H1 (cell line): ENCODE results near the gene STEAP1B. TPM values are rescaled to one million over a fixed set of nuclear protein-coding genes. Genes with fewer than 3 reads are reported as not detected.

Experiments
- CTCF ChIA-PET: fragments of 300-600 bp; sonication (Branson Sonifier 250); formaldehyde crosslinking; loops from one replicate; lab custom pipeline; 2021; ENCODE audit not compliant: partially characterized antibody; lab: Charles Lee
- POLR2A ChIA-PET: fragments of 300-600 bp; sonication (Branson Sonifier 250); formaldehyde crosslinking; loops from one replicate; lab custom pipeline; 2021; ENCODE audit warnings: inconsistent platforms; ENCODE audit not compliant: partially characterized antibody; lab: Charles Lee
- DNase-seq, 2 experiments: peaks; one replicate each; pipeline versions ENCODE4 v3.0.0 to v3.0.0-alpha.2; 2010 to 2022; ENCODE audit warnings: low spot score in 2 of 2, low read depth in 1 of 2, mixed read lengths in 1 of 2
- FAIRE-seq: peaks from 2 replicates; lab custom pipeline; 2011; peaks lifted over from hg19 to GRCh38; lab: Jason Lieb, UNC
- H2AFZ ChIP-seq: 2 replicates; pipeline ENCODE4 v1.8.1; 2012; ENCODE audit warnings: low read length, inconsistent platforms
- H2AK5ac ChIP-seq: 2 replicates; pipeline ENCODE4 v1.6.1; 2013; ENCODE audit warnings: low read depth, low read length
- H2BK120ac ChIP-seq: replicated peaks from 2 replicates; pipeline ENCODE3; 2013; ENCODE audit warnings: low read depth, low read length, inconsistent platforms
- H2BK12ac ChIP-seq: 2 replicates; pipeline ENCODE4 v1.6.1; 2013; ENCODE audit warnings: low read depth, low read length
- H2BK15ac ChIP-seq: 2 replicates; pipeline ENCODE4 v1.6.1; 2013; ENCODE audit warnings: low read length
- H2BK20ac ChIP-seq: 2 replicates; pipeline ENCODE4 v1.6.1; 2013; ENCODE audit warnings: low read length
- H2BK5ac ChIP-seq: 2 replicates; pipeline ENCODE4 v1.6.1; 2013; ENCODE audit warnings: low read depth, low read length
- H3K14ac ChIP-seq: 2 replicates; pipeline ENCODE4 v1.6.1; 2013; ENCODE audit warnings: inconsistent platforms; ENCODE audit not compliant: insufficient read length
- H3K18ac ChIP-seq: 2 replicates; pipeline ENCODE4 v1.6.1; 2013; ENCODE audit warnings: low read length; ENCODE audit errors: extremely low read depth
- H3K23ac ChIP-seq: 2 replicates; pipeline ENCODE4 v1.6.1; 2013; ENCODE audit warnings: inconsistent platforms; ENCODE audit not compliant: insufficient read length
- H3K23me2 ChIP-seq: 2 replicates; pipeline ENCODE4 v1.6.1; 2013; ENCODE audit warnings: low read depth, low read length
- H3K27ac ChIP-seq: 2 replicates; pipeline ENCODE4 v1.6.1; 2011; ENCODE audit warnings: low read depth, low read length, inconsistent platforms
- H3K27me3 ChIP-seq, 4 experiments: replicated peaks in 1 of 4; 1 replicate in 1 of 4; 2 replicates in 3 of 4; pipeline versions ENCODE4 v1.6.1 to v1.8.1; 2011 to 2013; ENCODE audit warnings: low read length in 3 of 4, mild to moderate bottlenecking in 3 of 4, inconsistent platforms in 2 of 4, mixed read lengths in 2 of 4, moderate library complexity in 1 of 4; ENCODE audit not compliant: control insufficient read depth in 3 of 4, insufficient read depth in 3 of 4; ENCODE audit errors: extremely low read depth in 1 of 4
- H3K36me3 ChIP-seq, 4 experiments: 2 replicates each; pipeline versions ENCODE4 v1.6.1 to v1.8.1; 2011 to 2013; ENCODE audit warnings: mild to moderate bottlenecking in 4 of 4, low read length in 3 of 4, moderate library complexity in 2 of 4, control low read depth in 1 of 4, inconsistent platforms in 1 of 4; ENCODE audit not compliant: insufficient read depth in 4 of 4, control insufficient read depth in 2 of 4
- H3K4ac ChIP-seq: replicated peaks from 2 replicates; pipeline ENCODE3; 2013; ENCODE audit warnings: low read length, low read depth, mixed read lengths, inconsistent platforms; ENCODE audit not compliant: insufficient read length
- H3K4me1 ChIP-seq, 4 experiments: replicated peaks in 1 of 4; 1 replicate in 1 of 4; 2 replicates in 3 of 4; pipeline versions ENCODE4 v1.6.1 to v1.8.1; 2011 to 2013; ENCODE audit warnings: low read length in 3 of 4, inconsistent platforms in 2 of 4, mixed read lengths in 1 of 4; ENCODE audit not compliant: insufficient read depth in 4 of 4, control insufficient read depth in 3 of 4
- H3K4me2 ChIP-seq, 2 experiments: 2 replicates each; pipeline versions ENCODE4 v1.6.1 to v1.8.1; 2011 to 2013; ENCODE audit warnings: low read depth in 2 of 2, low read length in 2 of 2, control low read depth in 1 of 2, inconsistent platforms in 1 of 2, mild to moderate bottlenecking in 1 of 2; ENCODE audit not compliant: insufficient read depth in 1 of 2
- H3K4me3 ChIP-seq, 4 experiments: fragments of 200-600, 300-600 bp in 1 of 4; sonication (generic), shearing (Covaris generic), sonication (Bioruptor Twin) in 1 of 4; 2 replicates each; pipeline versions ENCODE4 v1.5.1 to v1.8.1; 2011 to 2016; ENCODE audit warnings: low read length in 4 of 4, low read depth in 3 of 4, control low read depth in 2 of 4, inconsistent platforms in 2 of 4, mild to moderate bottlenecking in 2 of 4, mixed read lengths in 1 of 4, moderate library complexity in 1 of 4; ENCODE audit not compliant: insufficient read depth in 2 of 4; ENCODE audit errors: extremely low read depth in 1 of 4
- H3K56ac ChIP-seq: replicated peaks from 2 replicates; pipeline ENCODE3; 2013; ENCODE audit warnings: low read depth, mild to moderate bottlenecking, mixed read lengths, low read length, inconsistent platforms; ENCODE audit not compliant: insufficient read length
- H3K79me1 ChIP-seq: 2 replicates; pipeline ENCODE4 v1.6.1; 2013; ENCODE audit warnings: low read depth, low read length, control low read depth
- H3K79me2 ChIP-seq, 2 experiments: 2 replicates each; pipeline versions ENCODE4 v1.6.1 to v1.8.1; 2012 to 2013; ENCODE audit warnings: low read length in 2 of 2, mild to moderate bottlenecking in 2 of 2, inconsistent platforms in 1 of 2; ENCODE audit not compliant: insufficient read depth in 2 of 2, control insufficient read depth in 1 of 2
- H3K9ac ChIP-seq, 4 experiments: replicated peaks in 1 of 4; 1 replicate in 1 of 4; 2 replicates in 3 of 4; pipeline versions ENCODE4 v1.6.1 to v1.8.1; 2011 to 2013; ENCODE audit warnings: low read depth in 3 of 4, low read length in 3 of 4, control low read depth in 2 of 4, mild to moderate bottlenecking in 2 of 4, moderate library complexity in 2 of 4, inconsistent platforms in 1 of 4; ENCODE audit errors: extremely low read depth in 1 of 4
- H3K9me3 ChIP-seq, 2 experiments: 2 replicates each; pipeline versions ENCODE4 v1.6.1 to v1.8.1; 2012 to 2013; ENCODE audit warnings: mild to moderate bottlenecking in 2 of 2, moderate library complexity in 2 of 2, control low read depth in 1 of 2, inconsistent platforms in 1 of 2, low read depth in 1 of 2, low read length in 1 of 2, mixed read lengths in 1 of 2; ENCODE audit not compliant: insufficient read depth in 2 of 2
- H4K20me1 ChIP-seq, 2 experiments: replicated peaks in 1 of 2; 2 replicates each; pipeline versions ENCODE3 to v1.8.1; 2011 to 2013; ENCODE audit warnings: inconsistent platforms in 2 of 2, low read length in 2 of 2, mild to moderate bottlenecking in 1 of 2; ENCODE audit not compliant: insufficient read depth in 2 of 2, control insufficient read depth in 1 of 2
- H4K5ac ChIP-seq: 2 replicates; pipeline ENCODE4 v1.6.1; 2013; ENCODE audit warnings: low read length, low read depth, mixed read lengths, inconsistent platforms; ENCODE audit not compliant: insufficient read length
- H4K8ac ChIP-seq: 2 replicates; pipeline ENCODE4 v1.8.0; 2013; ENCODE audit warnings: mild to moderate bottlenecking, moderate library complexity, low read length, inconsistent platforms; ENCODE audit not compliant: insufficient read depth; ENCODE audit errors: extremely low read depth
- H4K91ac ChIP-seq: replicated peaks from 2 replicates; pipeline ENCODE3; 2013; ENCODE audit warnings: low read length, mixed read lengths, inconsistent platforms; ENCODE audit not compliant: insufficient read length
- CEBPB ChIP-seq: IDR thresholded peaks from 2 replicates; pipeline ENCODE4 v1.6.1; 2012; ENCODE audit warnings: low read depth, low read length
- EP300 ChIP-seq, 2 experiments: IDR thresholded peaks; 1 replicate in 1 of 2; 2 replicates in 1 of 2; pipeline ENCODE4 v1.6.1; 2011 to 2012; ENCODE audit warnings: low read depth in 2 of 2, low read length in 2 of 2, mild to moderate bottlenecking in 2 of 2, borderline replicate concordance in 1 of 2, inconsistent platforms in 1 of 2, moderate library complexity in 1 of 2
- JUN ChIP-seq: IDR thresholded peaks from 2 replicates; pipeline ENCODE4 v1.6.1; 2011; ENCODE audit warnings: low read depth, mild to moderate bottlenecking, improper control_type of control experiment, low read length
- JUND ChIP-seq: IDR thresholded peaks from 2 replicates; pipeline ENCODE4 v1.6.1; 2011; ENCODE audit warnings: mild to moderate bottlenecking, improper control_type of control experiment, low read length
- KDM4A ChIP-seq: IDR thresholded peaks from one replicate; pipeline ENCODE4 v1.7.1; 2012; ENCODE audit warnings: low read depth, mild to moderate bottlenecking, moderate library complexity, low read length, inconsistent platforms; ENCODE audit not compliant: severe bottlenecking
- POU5F1 ChIP-seq: IDR thresholded peaks from 2 replicates; pipeline ENCODE4 v1.6.1; 2011; ENCODE audit warnings: low read depth, mild to moderate bottlenecking, low read length, moderate library complexity
- RAD21 ChIP-seq, 2 experiments: IDR thresholded peaks in 1 of 2; conservative IDR thresholded peaks in 1 of 2; 2 replicates each; pipeline ENCODE4 v1.6.1; 2011; ENCODE audit warnings: low read depth in 2 of 2, low read length in 2 of 2, improper control_type of control experiment in 1 of 2, inconsistent platforms in 1 of 2, mild to moderate bottlenecking in 1 of 2, moderate library complexity in 1 of 2
- TAF7 ChIP-seq: optimal IDR thresholded peaks from 2 replicates; pipeline ENCODE3; 2011; ENCODE audit warnings: low read depth, mild to moderate bottlenecking, inconsistent platforms, low read length, moderate library complexity, borderline replicate concordance
- TCF12 ChIP-seq: IDR thresholded peaks from 2 replicates; pipeline ENCODE4 v1.6.1; 2011; ENCODE audit warnings: low read depth, mild to moderate bottlenecking, low read length
- WGBS, 2 experiments: shearing (Covaris generic) in 1 of 2; methylation state at CpG; one replicate each; pipeline versions ENCODE4 v1.1.6 to v1.1.7; 2013 to 2015; ENCODE audit warnings: low lambda C conversion rate in 2 of 2, mixed read lengths in 2 of 2, inconsistent platforms in 1 of 2, low coverage in 1 of 2, missing lambda C conversion rate in 1 of 2; ENCODE audit not compliant: insufficient replicate concordance in 2 of 2, insufficient coverage in 1 of 2, insufficient read length in 1 of 2; ENCODE audit errors: extremely low coverage in 1 of 2, missing lambda C conversion rate in 1 of 2; 5-methylcytosine and 5-hydroxymethylcytosine counted together
- polyA plus RNA-seq, 7 experiments: library from polyadenylated mRNA; depleted of rRNA in 3 of 7; stranded (reverse) in 5 of 7; unstranded in 2 of 7; fragments of >200 nt in 5 of 7; fragments of 200-250 nt in 2 of 7; gene quantifications; 1 replicate in 5 of 7; 2 replicates in 1 of 7; 4 replicates in 1 of 7; pipeline versions ENCODE4 v1.2.1 to v1.2.3, GENCODE V29; 2011 to 2013; ENCODE audit warnings: missing spikeins in 2 of 7, mixed read lengths in 2 of 7
- total RNA-seq: library from RNA; stranded (reverse); fragmentation: NEBNext Ultra II Directional; extraction: Animal tissue kit (Norgen Biotek cat#: 25700); gene quantifications from 2 replicates; pipeline ENCODE4 v1.2.1, GENCODE V29; 2021
- TF ChIP-seq, protein P1 (sequence below): IDR thresholded peaks from 2 replicates; pipeline ENCODE4 v1.6.1; 2012; ENCODE audit warnings: inconsistent platforms
- TF ChIP-seq, protein P2 (sequence below): IDR thresholded peaks from 2 replicates; pipeline ENCODE4 v1.6.1; 2011; ENCODE audit warnings: low read depth, mild to moderate bottlenecking, low read length; ENCODE audit not compliant: insufficient read depth

The STEAP1B gene
- total and polyA plus RNA-seq, 2 of the 8 experiments (the other 6 are each of a cell fraction or from before 2014, with no cell fraction given) = 5.4 to 8.7 TPM

DNA sequence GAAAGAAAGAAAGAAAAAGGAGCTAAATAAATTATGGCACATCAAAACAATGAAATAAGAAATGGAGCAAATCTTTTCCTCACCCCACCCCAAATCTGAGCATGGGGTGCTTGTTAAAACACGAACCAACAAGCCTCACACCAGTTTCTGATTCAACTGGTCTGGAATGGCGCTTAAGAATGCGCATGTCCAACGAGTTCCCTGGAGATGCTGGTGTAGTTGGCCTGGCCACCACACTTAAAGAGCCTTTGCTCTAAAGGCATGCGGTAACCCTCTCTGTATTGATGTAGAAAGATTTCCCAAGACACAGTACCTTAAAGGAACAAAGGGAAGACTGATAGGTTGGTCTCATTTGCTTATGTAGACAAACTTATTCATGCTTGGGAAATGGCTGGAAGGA lies 49.1 kb upstream of the STEAP1B start:
- peak overlapping the region; percentile 79 to 81 for H3K4me2 ChIP-seq
- no peak overlapping the region; the same call in 1 of the 2 replicates for H2AFZ ChIP-seq
- no peaks in the 10 kb centered on the region for H3K79me2 ChIP-seq
- POLR2A ChIA-PET = no interaction called here
- H4K20me1 ChIP-seq = no peaks in the 10 kb centered on the region
- H3K9ac ChIP-seq = no peak overlapping the region; a peak in 2 of 7 replicates
- WGBS, 2 experiments = 50% methylated on average over 5 of the region's 5 CpGs; no CpG with 5 or more reads in 1 of the 2 experiments
- H3K4me1 ChIP-seq = peaks cover 0 to 7% (median 3%) of the 10 kb centered on the region in 4 experiments; a peak in 3 of 7 replicates
- CTCF ChIA-PET = interaction anchor here (0.7 to 1.0 kb wide), 2 partner anchors 37 to 439 kb away, joined by 3 to 4 read pairs; no protein-coding TSS in a partner anchor
- H2BK12ac ChIP-seq = no peak overlapping the region; the same call in none of the 2 replicates
- H3K14ac ChIP-seq = no peak overlapping the region
- H2BK5ac ChIP-seq = peak overlapping the region; percentile 97
- FAIRE-seq = peak; percentile 55
- no peak overlapping the region for H3K23ac ChIP-seq
- no peak overlapping the region for H2BK20ac ChIP-seq
- peaks cover 5% of the 10 kb centered on the region; the same call in 1 of the 2 replicates for H3K23me2 ChIP-seq
- H3K18ac ChIP-seq = peak overlapping the region; percentile 12
- H3K9me3 ChIP-seq = no peaks in the 10 kb centered on the region
- no peak overlapping the region for H4K8ac ChIP-seq
- no peak overlapping the region for H3K56ac ChIP-seq
- H4K5ac ChIP-seq = peak overlapping the region; percentile 6
- H3K4ac ChIP-seq = no peak overlapping the region
- peak overlapping the region; percentile 67 to 88 (median 75); a peak in 7 of 8 replicates for H3K4me3 ChIP-seq
- no peaks in the 10 kb centered on the region for H3K27me3 ChIP-seq
- no peaks in the 10 kb centered on the region for H3K36me3 ChIP-seq
- no peak overlapping the region for H2AK5ac ChIP-seq
- H3K79me1 ChIP-seq = no peaks in the 10 kb centered on the region
- peak in 1 of 2 experiments; percentile 47 for DNase-seq
- H2BK120ac ChIP-seq = no peak overlapping the region
- H2BK15ac ChIP-seq = no peak overlapping the region
- 0 out of 2 replicates have a peak overlapping the region, but pooled peaks have one; percentile 4 for H3K27ac ChIP-seq
- peak overlapping the region; percentile 88 for H4K91ac ChIP-seq
- TF ChIP-seq TAF7 (no peak), JUND (no peak), CEBPB (no peak), JUN (no peak), TCF12 (no peak), EP300 (IDR thresholded peaks at IDR 0.05; ENCODE audit: borderline replicate concordance in 1 of 2, low read depth in 2 of 2, low read length in 2 of 2) (0 out of 3 replicates have a peak, but pooled peaks of 1 of the 2 experiments have one; percentile 27), KDM4A (no peak), POU5F1 (peak; percentile 97), RAD21 (IDR thresholded peaks at IDR 0.05 in 1 of 2, conservative IDR thresholded peaks at IDR 0.05 in 1 of 2; ENCODE audit: low read depth in 2 of 2, low read length in 2 of 2) (no peak)
- TF ChIP-seq, protein P1, sequence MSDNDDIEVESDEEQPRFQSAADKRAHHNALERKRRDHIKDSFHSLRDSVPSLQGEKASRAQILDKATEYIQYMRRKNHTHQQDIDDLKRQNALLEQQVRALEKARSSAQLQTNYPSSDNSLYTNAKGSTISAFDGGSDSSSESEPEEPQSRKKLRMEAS = peak; percentile 30; the same call in 1 of the 2 replicates
- TF ChIP-seq, protein P2, sequence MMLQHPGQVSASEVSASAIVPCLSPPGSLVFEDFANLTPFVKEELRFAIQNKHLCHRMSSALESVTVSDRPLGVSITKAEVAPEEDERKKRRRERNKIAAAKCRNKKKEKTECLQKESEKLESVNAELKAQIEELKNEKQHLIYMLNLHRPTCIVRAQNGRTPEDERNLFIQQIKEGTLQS = no peak
